Measurements from ENCODE around the gene DTNA. TPM values are rescaled to one million over a fixed set of nuclear protein-coding genes. Genes with fewer than 3 reads are reported as not detected.
A peak's percentile ranks its signal among the peaks of the same experiment; 100 is the strongest.

Gene DTNA
- total RNA-seq, 6 experiments from 2014 or later = 0.58 to 1.2 (median 0.98) TPM

GRCh38 chr18:34816183-34816582, 106.1 kb downstream of the DTNA start:
- H3K9me3 Mint-ChIP-seq = no peaks in the 10 kb centered on the region
- no peak overlapping the region for H3K4me3 Mint-ChIP-seq
- no peak for DNase-seq
- 0 out of 2 replicates have a peak, but pooled peaks cover 2% of the 10 kb centered on the region for H3K27me3 Mint-ChIP-seq (ENCODE audit: insufficient read depth)
- H3K27ac Mint-ChIP-seq = no peak overlapping the region
- H3K4me1 Mint-ChIP-seq (ENCODE audit: low read depth) = no peaks in the 10 kb centered on the region
- TF ChIP-seq CTCF (IDR thresholded peaks at IDR 0.05) = no peak
- H3K36me3 Mint-ChIP-seq (ENCODE audit: low read depth) = no peaks in the 10 kb centered on the region

GRCh38 chr18:34817636-34818035, 107.5 kb downstream of the DTNA start:
- DNase-seq = no peak
- H3K36me3 Mint-ChIP-seq (ENCODE audit: low read depth) = no peaks in the 10 kb centered on the region
- no peaks in the 10 kb centered on the region for H3K9me3 Mint-ChIP-seq
- H3K27ac Mint-ChIP-seq = no peak overlapping the region
- TF ChIP-seq CTCF (IDR thresholded peaks at IDR 0.05) = no peak
- peaks cover 2% of the 10 kb centered on the region; the same call in 1 of the 2 replicates for H3K27me3 Mint-ChIP-seq (ENCODE audit: insufficient read depth)
- H3K4me1 Mint-ChIP-seq (ENCODE audit: low read depth) = no peaks in the 10 kb centered on the region
- H3K4me3 Mint-ChIP-seq = no peak overlapping the region

GRCh38 chr18:34818064-34818463, 108.0 kb downstream of the DTNA start:
- Mint-ChIP-seq H3K36me3 (ENCODE audit: low read depth) (no peaks in the 10 kb centered on the region), H3K9me3 (no peaks in the 10 kb centered on the region), H3K4me3 (no peak overlapping the region), H3K27me3 (ENCODE audit: insufficient read depth) (peaks cover 2% of the 10 kb centered on the region; the same call in 1 of the 2 replicates), H3K27ac (no peak overlapping the region), H3K4me1 (ENCODE audit: low read depth) (no peaks in the 10 kb centered on the region)
- TF ChIP-seq CTCF (IDR thresholded peaks at IDR 0.05) = no peak
- no peak for DNase-seq

DNA sequence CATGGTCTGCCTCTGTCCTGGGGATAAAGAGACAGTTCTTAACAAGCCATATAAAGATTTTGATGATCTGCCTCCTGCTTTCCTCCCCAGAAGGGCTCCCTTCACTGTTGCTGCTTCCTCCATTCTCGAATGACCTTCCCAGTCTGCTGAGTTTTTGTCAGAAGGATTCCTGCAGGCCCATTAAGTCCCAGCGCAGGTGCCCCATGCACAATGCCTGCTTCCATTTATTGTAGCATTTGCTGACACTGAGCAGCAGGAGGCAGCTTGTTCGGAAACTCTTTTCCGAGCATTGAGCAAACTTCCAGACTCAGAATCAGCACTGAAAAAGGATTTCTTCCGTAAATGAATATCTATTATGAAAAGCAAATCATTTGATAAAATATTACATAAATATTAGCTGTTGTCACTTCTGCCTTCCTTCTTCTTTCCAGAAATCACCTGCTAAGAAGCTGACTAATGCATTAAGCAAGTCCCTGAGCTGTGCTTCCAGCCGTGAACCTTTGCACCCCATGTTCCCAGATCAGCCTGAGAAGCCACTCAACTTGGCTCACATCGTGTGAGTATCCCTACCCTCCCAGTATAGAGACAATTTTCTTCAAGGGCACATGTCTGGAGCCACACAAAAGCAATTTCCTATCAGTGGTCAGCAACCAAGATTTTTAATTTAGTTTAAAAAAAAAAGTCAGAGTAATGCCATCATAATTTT, 110.4 kb downstream of the DTNA start:
- no peaks in the 10 kb centered on the region for H3K9me3 Mint-ChIP-seq
- no peak for DNase-seq
- TF ChIP-seq CTCF (IDR thresholded peaks at IDR 0.05) = no peak
- no peak overlapping the region for H3K27ac Mint-ChIP-seq
- H3K27me3 Mint-ChIP-seq (ENCODE audit: insufficient read depth) = peaks cover 2% of the 10 kb centered on the region; the same call in 1 of the 2 replicates
- H3K4me1 Mint-ChIP-seq (ENCODE audit: low read depth) = no peaks in the 10 kb centered on the region
- H3K36me3 Mint-ChIP-seq (ENCODE audit: low read depth) = no peaks in the 10 kb centered on the region
- H3K4me3 Mint-ChIP-seq = no peak overlapping the region

DNA sequence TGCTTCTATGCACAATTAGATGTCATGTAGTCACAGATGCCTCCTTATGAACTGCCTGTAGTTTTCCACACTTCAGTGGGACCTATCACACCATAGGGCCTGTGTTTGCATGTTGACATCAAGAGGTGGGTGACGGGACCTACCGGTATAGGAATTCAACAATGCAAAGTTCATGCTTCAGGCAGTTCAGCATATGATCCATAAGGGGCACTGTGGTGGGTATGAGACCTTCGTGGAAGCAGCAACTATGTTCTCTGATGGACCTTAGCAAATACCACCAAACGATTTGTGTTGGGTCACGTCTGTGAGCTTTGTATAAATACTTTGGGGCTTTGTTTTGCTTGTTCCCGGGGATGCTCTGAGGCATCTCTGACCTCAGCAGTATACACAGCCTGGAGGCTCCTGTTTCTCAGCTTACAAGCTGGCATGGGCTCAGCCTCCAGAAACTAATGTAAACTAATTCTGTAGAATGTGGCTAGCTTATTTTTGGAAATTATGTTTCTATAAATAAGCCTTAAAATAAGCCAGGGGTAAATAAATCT, 111.6 kb downstream of the DTNA start:
- no peak overlapping the region for H3K27ac Mint-ChIP-seq
- TF ChIP-seq CTCF (IDR thresholded peaks at IDR 0.05) = no peak; the same call in 1 of the 2 replicates
- no peaks in the 10 kb centered on the region for H3K4me1 Mint-ChIP-seq (ENCODE audit: low read depth)
- DNase-seq = peak; percentile 4
- peaks cover 2% of the 10 kb centered on the region; the same call in 1 of the 2 replicates for H3K27me3 Mint-ChIP-seq (ENCODE audit: insufficient read depth)
- no peak overlapping the region for H3K4me3 Mint-ChIP-seq
- no peaks in the 10 kb centered on the region for H3K9me3 Mint-ChIP-seq
- H3K36me3 Mint-ChIP-seq (ENCODE audit: low read depth) = no peaks in the 10 kb centered on the region

Data from HFFc6 (cell line).